Measurements from ENCODE around the gene BAHD1. TPM values are rescaled to one million over a fixed set of nuclear protein-coding genes. Genes with fewer than 3 reads are reported as not detected.
A peak's percentile ranks its signal among the peaks of the same experiment; 100 is the strongest.

The BAHD1 gene
- total and polyA plus RNA-seq, 2 donors: 7.9 to 23.0 TPM

DNA sequence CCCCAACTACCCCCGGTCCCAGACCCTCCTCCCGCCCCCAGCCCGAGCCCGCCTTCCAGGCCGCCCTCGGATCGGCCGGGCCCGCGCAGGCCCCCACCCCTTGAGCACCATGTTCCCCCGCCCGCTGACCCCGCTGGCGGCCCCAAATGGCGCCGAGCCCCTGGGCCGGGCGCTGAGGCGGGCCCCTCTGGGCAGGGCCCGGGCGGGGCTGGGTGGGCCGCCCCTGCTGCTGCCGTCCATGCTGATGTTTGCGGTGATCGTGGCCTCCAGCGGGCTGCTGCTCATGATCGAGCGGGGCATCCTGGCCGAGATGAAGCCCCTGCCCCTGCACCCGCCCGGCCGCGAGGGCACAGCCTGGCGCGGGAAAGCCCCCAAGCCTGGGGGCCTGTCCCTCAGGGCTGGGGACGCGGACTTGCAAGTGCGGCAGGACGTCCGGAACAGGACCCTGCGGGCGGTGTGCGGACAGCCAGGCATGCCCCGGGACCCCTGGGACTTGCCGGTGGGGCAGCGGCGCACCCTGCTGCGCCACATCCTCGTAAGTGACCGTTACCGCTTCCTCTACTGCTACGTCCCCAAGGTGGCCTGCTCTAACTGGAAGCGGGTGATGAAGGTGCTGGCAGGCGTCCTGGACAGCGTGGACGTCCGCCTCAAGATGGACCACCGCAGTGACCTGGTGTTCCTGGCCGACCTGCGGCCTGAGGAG lies 30.5 kb downstream of the BAHD1 start:
- DNase-seq (ENCODE audit: extremely low spot score): no peak
- under 1% methylated on average over 60 of the region's 60 CpGs for WGBS
- Histone ChIP-seq H3K36me3 (ENCODE audit: insufficient read depth) (no peaks in the 10 kb centered on the region), H3K4me3 (ENCODE audit: low read depth, low read length) (peak overlapping the region; percentile 72), H3K4me1 (ENCODE audit: insufficient read depth) (no peaks in the 10 kb centered on the region), H3K27ac (ENCODE audit: low read depth) (peak overlapping the region; percentile 57)

DNA sequence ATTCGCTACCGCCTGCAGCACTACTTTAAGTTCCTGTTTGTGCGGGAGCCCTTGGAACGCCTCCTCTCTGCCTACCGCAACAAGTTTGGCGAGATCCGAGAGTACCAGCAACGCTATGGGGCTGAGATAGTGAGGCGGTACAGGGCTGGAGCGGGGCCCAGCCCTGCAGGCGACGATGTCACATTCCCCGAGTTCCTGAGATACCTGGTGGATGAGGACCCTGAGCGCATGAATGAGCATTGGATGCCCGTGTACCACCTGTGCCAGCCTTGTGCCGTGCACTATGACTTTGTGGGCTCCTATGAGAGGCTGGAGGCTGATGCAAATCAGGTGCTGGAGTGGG lies 31.0 kb downstream of the BAHD1 start:
- DNase-seq (ENCODE audit: extremely low spot score): no peak
- Histone ChIP-seq H3K27ac (ENCODE audit: low read depth) (no peak overlapping the region), H3K36me3 (ENCODE audit: insufficient read depth) (no peaks in the 10 kb centered on the region), H3K4me3 (ENCODE audit: low read depth, low read length) (peak overlapping the region; percentile 72), H3K4me1 (ENCODE audit: insufficient read depth) (no peaks in the 10 kb centered on the region)
- WGBS: 9% methylated on average over 16 of the region's 16 CpGs

DNA sequence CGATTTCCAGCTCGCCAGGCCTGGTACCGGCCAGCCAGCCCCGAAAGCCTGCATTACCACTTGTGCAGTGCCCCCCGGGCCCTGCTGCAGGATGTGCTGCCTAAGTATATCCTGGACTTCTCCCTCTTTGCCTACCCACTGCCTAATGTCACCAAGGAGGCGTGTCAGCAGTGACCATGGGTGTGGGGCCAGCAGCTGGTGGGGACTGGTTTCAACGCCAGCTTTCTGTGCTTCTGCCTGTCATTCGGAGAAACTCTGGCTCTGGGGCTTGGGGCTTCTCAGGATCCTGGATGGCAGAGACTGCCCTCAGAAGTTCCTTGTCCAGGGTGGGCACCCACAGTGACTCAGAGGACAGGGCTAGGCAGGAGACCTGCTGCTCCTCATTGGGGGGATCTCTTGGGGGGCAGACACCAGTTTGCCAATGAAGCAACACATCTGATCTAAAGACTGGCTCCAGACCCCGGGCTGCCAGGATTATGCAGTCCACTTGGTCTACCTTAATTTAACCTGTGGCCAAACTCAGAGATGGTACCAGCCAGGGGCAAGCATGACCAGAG lies 31.5 kb downstream of the BAHD1 start:
- Histone ChIP-seq H3K36me3 (ENCODE audit: insufficient read depth) (no peaks in the 10 kb centered on the region), H3K27ac (ENCODE audit: low read depth) (no peak overlapping the region), H3K4me1 (ENCODE audit: insufficient read depth) (no peaks in the 10 kb centered on the region), H3K4me3 (ENCODE audit: low read depth, low read length) (peak overlapping the region; percentile 72)
- no peak for DNase-seq (ENCODE audit: extremely low spot score)
- WGBS: 77% methylated on average over 9 of the region's 9 CpGs

DNA sequence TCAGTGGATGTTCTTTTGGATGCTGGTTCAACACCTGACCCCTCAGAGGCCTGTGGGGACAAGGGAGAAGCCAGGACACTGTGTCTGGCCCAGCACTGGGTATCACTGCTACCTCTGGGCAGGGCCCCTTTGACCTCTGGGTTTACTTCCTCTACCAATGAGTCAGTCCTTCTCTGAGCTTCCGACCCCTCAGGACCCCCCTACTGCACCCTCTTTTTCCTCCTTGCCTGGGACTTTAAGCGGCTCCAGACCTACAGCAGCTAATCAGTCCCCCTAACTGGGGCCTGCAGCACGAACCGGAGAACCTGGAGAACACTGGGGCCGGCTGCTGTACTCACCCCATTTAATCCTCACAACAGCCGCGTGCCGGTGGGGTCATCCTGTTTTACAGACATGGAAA lies 33.8 kb downstream of the BAHD1 start:
- 59% methylated on average over 8 of the region's 8 CpGs for WGBS
- no peak for DNase-seq (ENCODE audit: extremely low spot score)
- H3K4me3 ChIP-seq (ENCODE audit: low read depth, low read length): no peak overlapping the region

GRCh38 chr15:40477642-40478327 lies 37.0 kb downstream of the BAHD1 start:
- Histone ChIP-seq H3K36me3 (ENCODE audit: insufficient read depth) (no peaks in the 10 kb centered on the region), H3K4me3 (ENCODE audit: low read depth, low read length) (no peak overlapping the region), H3K27ac (ENCODE audit: low read depth) (no peak overlapping the region), H3K4me1 (ENCODE audit: insufficient read depth) (no peaks in the 10 kb centered on the region)
- DNase-seq (ENCODE audit: extremely low spot score): no peak
- 53% methylated on average over 5 of the region's 5 CpGs for WGBS

More for the DNA sequence above, 33.8 kb downstream of the BAHD1 start:
- no peak overlapping the region for H3K27ac ChIP-seq (ENCODE audit: low read depth)
- H3K4me1 ChIP-seq (ENCODE audit: insufficient read depth): no peaks in the 10 kb centered on the region
- H3K36me3 ChIP-seq (ENCODE audit: insufficient read depth): no peaks in the 10 kb centered on the region

GRCh38 chr15:40479024-40479423 lies 38.3 kb downstream of the BAHD1 start:
- DNase-seq (ENCODE audit: extremely low spot score): no peak
- Histone ChIP-seq H3K36me3 (ENCODE audit: insufficient read depth) (no peaks in the 10 kb centered on the region), H3K4me1 (ENCODE audit: insufficient read depth) (no peaks in the 10 kb centered on the region), H3K27ac (ENCODE audit: low read depth) (no peak overlapping the region), H3K4me3 (ENCODE audit: low read depth, low read length) (no peak overlapping the region)

DNA sequence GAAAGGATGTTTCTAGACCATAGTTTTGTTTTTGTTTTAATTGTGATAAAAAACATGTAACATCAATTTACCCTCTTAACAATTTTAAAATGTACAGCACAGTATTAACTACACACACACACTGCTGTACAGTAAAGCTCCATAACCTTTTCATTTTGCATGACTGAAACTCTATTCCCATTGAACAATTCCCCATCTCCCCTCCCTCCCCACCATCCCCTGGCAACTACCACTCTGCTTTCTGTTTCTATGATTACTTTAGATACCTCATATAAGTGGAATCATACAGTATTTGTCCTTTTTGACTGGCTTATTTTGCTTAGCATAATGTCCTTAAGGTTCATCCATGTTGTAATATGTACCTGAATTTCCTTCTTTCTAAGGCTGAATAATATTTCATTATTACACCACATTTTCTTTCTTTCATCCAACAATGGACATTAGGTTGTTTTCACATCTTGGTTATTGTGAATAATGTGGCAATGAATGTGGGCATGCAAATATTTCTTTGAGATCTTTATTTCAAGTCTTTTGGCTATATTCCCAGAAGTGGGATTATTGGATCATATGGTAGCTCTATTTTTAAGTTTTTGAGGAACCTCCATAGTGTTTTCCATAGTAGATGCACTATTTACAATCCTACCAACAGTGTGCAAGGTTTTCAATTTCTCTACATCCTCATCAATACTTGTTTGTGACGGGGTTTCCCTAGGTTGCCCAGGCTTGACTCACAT lies 40.8 kb downstream of the BAHD1 start:
- no peaks in the 10 kb centered on the region for H3K4me1 ChIP-seq (ENCODE audit: insufficient read depth)
- no peaks in the 10 kb centered on the region for H3K36me3 ChIP-seq (ENCODE audit: insufficient read depth)
- DNase-seq (ENCODE audit: extremely low spot score): no peak
- H3K27ac ChIP-seq (ENCODE audit: low read depth): no peak overlapping the region
- WGBS: 59% methylated on average over 1 of the region's 1 CpG
- H3K4me3 ChIP-seq (ENCODE audit: low read depth, low read length): no peak overlapping the region

DNA sequence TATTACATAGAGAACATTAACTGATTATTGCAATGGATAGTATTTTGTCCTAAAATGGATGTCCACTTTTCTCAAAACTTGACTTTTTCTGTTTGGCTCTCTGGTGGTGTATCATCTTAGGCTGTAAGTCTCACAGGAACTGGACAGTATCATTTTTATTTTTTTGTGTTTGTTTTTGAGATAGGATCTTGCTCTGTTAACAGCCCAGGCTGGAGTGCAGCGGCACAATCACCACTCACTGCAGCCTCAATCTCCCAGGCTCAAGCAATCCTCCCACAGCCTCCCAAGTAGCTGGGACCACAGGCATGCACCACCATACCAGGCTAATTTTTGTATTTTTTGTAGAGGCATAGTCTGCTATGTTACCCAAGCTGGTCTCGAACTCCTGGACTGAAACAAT lies 43.2 kb downstream of the BAHD1 start:
- Histone ChIP-seq H3K27ac (ENCODE audit: low read depth) (no peak overlapping the region), H3K4me3 (ENCODE audit: low read depth, low read length) (no peak overlapping the region), H3K36me3 (ENCODE audit: insufficient read depth) (no peaks in the 10 kb centered on the region), H3K4me1 (ENCODE audit: insufficient read depth) (no peaks in the 10 kb centered on the region)
- DNase-seq (ENCODE audit: extremely low spot score): no peak
- 92% methylated on average over 2 of the region's 2 CpGs for WGBS

DNA sequence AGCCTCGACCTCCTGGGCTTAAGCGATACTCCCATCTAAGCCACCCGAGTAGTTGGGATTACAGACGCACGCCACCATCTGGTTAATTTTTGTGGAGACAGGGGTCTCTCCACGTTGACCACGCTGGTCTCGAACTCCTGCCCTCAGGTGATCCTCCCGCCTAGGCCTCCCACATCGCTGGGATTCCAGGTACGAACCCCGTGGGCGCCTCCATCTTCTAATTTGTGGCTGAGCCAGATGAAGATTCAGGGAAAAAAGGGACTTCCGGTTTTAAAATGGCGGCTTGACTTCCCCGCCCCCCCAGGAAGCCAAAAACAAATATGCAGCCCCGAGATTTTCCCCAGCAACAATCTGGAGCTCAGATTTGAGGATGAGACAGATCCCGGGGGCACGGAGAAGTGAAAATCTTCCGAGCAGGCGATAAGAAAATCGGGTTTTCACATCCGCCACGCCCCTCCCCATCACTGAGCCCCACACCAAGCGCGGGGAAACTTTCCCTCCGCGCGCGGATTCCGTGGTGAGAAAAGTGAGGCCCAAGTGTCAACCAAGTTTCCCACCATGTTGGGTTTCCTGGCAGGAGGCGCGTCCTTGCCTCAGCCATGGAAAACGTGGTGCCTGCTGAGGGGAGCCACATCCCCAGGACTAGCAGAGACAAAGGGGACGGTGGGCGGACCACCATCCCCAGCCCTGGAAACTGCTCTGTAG lies 45.5 kb downstream of the BAHD1 start:
- 81% methylated on average over 36 of the region's 36 CpGs for WGBS
- H3K4me1 ChIP-seq (ENCODE audit: insufficient read depth): no peaks in the 10 kb centered on the region
- H3K27ac ChIP-seq (ENCODE audit: low read depth): no peak overlapping the region
- H3K4me3 ChIP-seq (ENCODE audit: low read depth, low read length): no peak overlapping the region
- no peaks in the 10 kb centered on the region for H3K36me3 ChIP-seq (ENCODE audit: insufficient read depth)
- DNase-seq (ENCODE audit: extremely low spot score): no peak

- no peak for DNase-seq (ENCODE audit: extremely low spot score)
Measured at GRCh38 chr15:40487816-40488682, 47.3 kb downstream of the BAHD1 start.

GRCh38 chr15:40489274-40490175 lies 48.8 kb downstream of the BAHD1 start:
- Histone ChIP-seq H3K4me1 (ENCODE audit: insufficient read depth) (no peaks in the 10 kb centered on the region), H3K4me3 (ENCODE audit: low read depth, low read length) (no peak overlapping the region), H3K36me3 (ENCODE audit: insufficient read depth) (no peaks in the 10 kb centered on the region), H3K27ac (ENCODE audit: low read depth) (no peak overlapping the region)
- no peak for DNase-seq (ENCODE audit: extremely low spot score)
- 87% methylated on average over 47 of the region's 47 CpGs for WGBS

More at GRCh38 chr15:40487816-40488682, 47.3 kb downstream of the BAHD1 start:
- 92% methylated on average over 35 of the region's 35 CpGs for WGBS
- Histone ChIP-seq H3K27ac (ENCODE audit: low read depth) (no peak overlapping the region), H3K36me3 (ENCODE audit: insufficient read depth) (no peaks in the 10 kb centered on the region), H3K4me3 (ENCODE audit: low read depth, low read length) (no peak overlapping the region), H3K4me1 (ENCODE audit: insufficient read depth) (no peaks in the 10 kb centered on the region)

Data from urinary bladder (tissue), 4 donors.